Effector memory CD8-positive, alpha-beta T cell (primary cell): ENCODE data around the gene NAA25.

ENCODE experiments used
- ATAC-seq: fragments of 150-1000 bp; cut with Tn5 transposase; replicated peaks from 2 replicates; pipeline ENCODE4 v1.10.0; 2021; ENCODE audit warnings: mild to moderate bottlenecking, moderate library complexity
- DNase-seq, 3 experiments: peaks; one replicate each; pipeline ENCODE4 v3.0.0; 2021
- H3K27ac Mint-ChIP-seq, 2 donors: one replicate each; pipeline ENCODE4 v1.8.0; 2022; ENCODE audit warnings: mild to moderate bottlenecking in 2 of 2, mixed read lengths in 2 of 2, moderate library complexity in 2 of 2
- H3K27me3 Mint-ChIP-seq, 2 donors: one replicate each; pipeline ENCODE4 v1.8.0; 2022; ENCODE audit warnings: mixed read lengths in 2 of 2
- H3K36me3 Mint-ChIP-seq: one replicate; pipeline ENCODE4 v1.8.0; 2022; ENCODE audit warnings: mild to moderate bottlenecking, moderate library complexity, mixed read lengths; ENCODE audit not compliant: insufficient read depth
- H3K4me1 Mint-ChIP-seq, 2 donors: one replicate each; pipeline ENCODE4 v1.8.0; 2022; ENCODE audit warnings: low read depth in 2 of 2, mixed read lengths in 2 of 2
- H3K4me3 Mint-ChIP-seq, 2 donors: one replicate each; pipeline ENCODE4 v1.8.0; 2022; ENCODE audit warnings: mild to moderate bottlenecking in 2 of 2, mixed read lengths in 2 of 2, moderate library complexity in 2 of 2
- H3K9me3 Mint-ChIP-seq, 2 donors: one replicate each; pipeline ENCODE4 v1.8.0; 2022; ENCODE audit warnings: mixed read lengths in 2 of 2
- total RNA-seq, 9 experiments: gene quantifications; one replicate each; lab custom pipeline; 2026; lab: John Stamatoyannopoulos, UW

The NAA25 gene
- total RNA-seq: 45.9 to 120 (median 84.9) reads per million in 9 experiments

DNA sequence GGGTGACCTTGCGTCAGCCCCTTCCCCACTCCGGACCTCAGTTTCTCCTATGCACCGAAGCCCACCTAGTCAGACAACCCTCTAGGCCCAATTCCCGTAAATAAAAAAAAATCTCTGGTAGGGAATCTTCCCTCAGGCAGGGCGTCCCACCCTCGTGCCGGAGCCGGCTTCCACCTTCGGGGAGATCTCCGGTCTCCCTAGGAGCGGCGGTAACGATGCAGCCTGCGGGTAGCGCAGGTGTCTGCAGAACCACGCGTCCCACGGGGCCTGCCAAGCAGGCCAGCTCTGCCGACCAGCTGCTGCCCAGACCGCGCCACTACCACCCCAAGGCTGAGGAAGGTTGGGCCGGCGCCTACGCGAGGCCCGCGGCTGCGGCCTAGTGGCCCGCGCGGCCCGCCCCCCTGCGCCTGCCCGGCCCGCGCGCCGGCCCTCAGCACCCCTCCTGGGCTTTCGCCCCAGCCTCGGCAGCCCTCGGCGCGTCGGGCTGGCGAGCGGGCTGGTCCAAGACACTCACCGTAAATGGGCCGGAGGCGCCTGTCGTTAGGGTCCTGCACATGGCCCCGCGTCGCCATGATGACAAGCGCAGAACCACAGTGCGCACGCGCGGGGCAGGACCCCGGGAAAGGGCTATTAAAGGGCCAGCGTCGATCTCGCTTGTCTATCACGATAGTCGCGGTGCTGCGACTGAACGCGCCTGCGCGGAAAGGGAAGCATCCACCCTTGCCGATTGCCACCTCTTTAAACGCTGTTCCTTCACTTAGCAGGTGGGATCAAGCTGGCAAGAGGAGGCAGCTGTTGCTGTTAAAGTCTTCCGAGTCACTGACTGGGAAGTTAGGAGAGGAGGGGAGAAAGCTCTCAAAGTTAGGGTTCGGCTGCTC is at the start of gene NAA25:
Gene NAA25 (minus strand): TSS at position 582 of the 878 bp plus-strand sequence. CDS start 10 bp downstream, at position 572.
- Mint-ChIP-seq H3K27me3 (no peaks in the 10 kb centered on the region), H3K9me3 (no peaks in the 10 kb centered on the region), H3K36me3 (peaks cover 21% of the 10 kb centered on the region), H3K4me1 (peaks cover 35 to 39% of the 10 kb centered on the region in 2 donors), H3K4me3 (peak within 1 kb of the TSS; percentile 96 to 97), H3K27ac (peak within 1 kb of the TSS; percentile 94 to 96)
- peak; percentile 87 for ATAC-seq
- peak; percentile 77 to 81 (median 80) for DNase-seq

DNA sequence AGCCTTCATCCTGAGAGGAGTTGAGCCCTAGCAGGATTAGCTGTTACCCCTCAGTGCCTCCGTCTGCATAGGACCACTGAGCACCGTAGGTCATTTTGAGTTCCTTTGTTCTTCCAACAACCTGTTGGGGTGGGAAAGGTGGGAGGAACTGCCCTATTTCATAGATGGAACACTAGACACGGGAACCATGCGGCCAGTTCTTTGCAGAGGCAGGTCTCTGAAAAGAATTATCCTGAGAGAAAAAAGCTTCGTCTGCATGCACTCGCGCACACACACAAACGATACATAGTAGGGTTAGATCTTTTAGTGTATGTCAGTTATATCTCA is 45.3 kb upstream of the NAA25 start:
- ATAC-seq (no peak), DNase-seq (no peak)
- no peak overlapping the region for H3K4me3 Mint-ChIP-seq
- no peaks in the 10 kb centered on the region for H3K27me3 Mint-ChIP-seq
- H3K4me1 Mint-ChIP-seq: peaks cover 14 to 16% of the 10 kb centered on the region in 2 donors
- H3K36me3 Mint-ChIP-seq: peaks cover 57% of the 10 kb centered on the region
- H3K27ac Mint-ChIP-seq: peak overlapping the region; percentile 76 to 86
- peaks cover 10 to 18% of the 10 kb centered on the region in 2 donors for H3K9me3 Mint-ChIP-seq

DNA sequence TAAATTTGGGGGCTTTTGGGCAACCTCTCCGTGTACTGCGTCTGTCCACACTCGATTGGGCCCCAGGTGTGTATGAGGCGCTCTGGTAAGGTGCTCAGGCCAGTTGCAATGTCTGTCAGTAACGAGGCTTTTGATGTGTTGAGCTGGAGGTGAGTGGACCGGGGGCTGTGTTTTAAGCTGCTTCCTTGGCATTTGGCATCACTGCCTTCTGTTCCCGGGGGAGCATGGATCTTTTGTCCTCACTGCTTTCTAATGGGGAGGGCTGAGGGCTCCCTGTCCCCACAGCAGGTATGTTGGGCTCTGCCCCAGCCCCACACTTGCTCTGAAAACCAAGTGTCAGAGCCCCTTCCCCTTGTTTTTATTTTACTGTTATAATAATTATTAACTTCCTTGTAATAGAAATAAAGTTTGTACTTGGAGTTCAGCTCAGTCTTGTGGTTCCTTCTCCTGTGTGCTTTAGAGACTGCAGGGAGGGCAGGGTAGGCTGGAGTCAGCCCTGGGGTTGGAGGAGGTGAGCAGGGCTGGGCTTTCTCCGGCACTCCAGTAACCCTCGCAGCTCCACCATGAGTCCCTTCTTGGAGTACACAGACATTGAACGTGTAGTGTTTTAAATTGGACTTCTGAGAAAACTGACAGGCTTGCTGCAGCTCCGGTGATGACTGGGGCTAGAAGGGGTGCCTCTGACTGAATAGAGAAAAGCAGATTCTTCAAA is 44.8 kb upstream of the NAA25 start:
- no peak for ATAC-seq
- peak overlapping the region; percentile 76 to 86 for H3K27ac Mint-ChIP-seq
- H3K9me3 Mint-ChIP-seq: peaks cover 10 to 16% of the 10 kb centered on the region in 2 donors
- peaks cover 63% of the 10 kb centered on the region for H3K36me3 Mint-ChIP-seq
- no peaks in the 10 kb centered on the region for H3K27me3 Mint-ChIP-seq
- DNase-seq: no peak
- no peak overlapping the region for H3K4me3 Mint-ChIP-seq
- H3K4me1 Mint-ChIP-seq: peaks cover 8 to 11% of the 10 kb centered on the region in 2 donors

DNA sequence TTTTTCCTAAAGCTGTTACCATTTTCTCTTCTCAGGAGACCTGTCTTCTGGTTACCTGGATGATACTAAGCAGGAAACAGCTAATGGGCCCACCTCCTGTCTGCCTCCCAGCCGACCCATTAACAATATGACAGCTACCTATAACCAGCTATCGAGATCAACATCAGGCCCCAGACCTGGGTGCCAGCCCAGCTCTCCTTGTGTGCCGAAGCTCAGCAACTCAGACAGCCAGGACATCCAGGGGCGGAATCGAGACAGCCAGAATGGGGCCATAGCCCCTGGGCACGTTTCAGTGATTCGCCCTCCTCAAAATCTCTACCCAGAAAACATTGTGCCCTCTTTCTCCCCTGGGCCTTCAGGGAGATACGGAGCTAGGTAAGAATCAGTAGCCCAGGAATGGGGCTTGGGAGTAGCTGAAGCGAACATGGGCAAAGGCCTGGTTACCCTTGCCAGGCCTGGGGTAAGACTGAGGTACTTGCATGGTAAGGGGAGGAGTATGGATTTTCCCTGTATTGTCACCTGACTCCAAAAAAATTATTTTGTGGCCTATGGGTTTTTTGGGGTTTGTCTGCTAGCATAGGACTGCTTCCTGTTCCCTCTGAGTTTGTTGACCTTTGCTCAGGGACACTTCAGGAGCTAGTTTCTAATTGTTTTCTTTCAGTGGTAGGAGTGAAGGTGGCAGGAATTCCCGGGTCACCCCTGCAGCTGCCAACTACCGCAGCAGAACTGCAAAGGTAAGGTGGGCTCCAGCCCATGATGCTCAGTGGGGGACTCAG is 43.4 kb upstream of the NAA25 start:
- no peak overlapping the region for H3K4me3 Mint-ChIP-seq
- H3K9me3 Mint-ChIP-seq: peaks cover 4 to 5% of the 10 kb centered on the region in 2 donors
- no peaks in the 10 kb centered on the region for H3K27me3 Mint-ChIP-seq
- peak overlapping the region; percentile 79 to 86 for H3K27ac Mint-ChIP-seq
- peaks cover 0 to 5% of the 10 kb centered on the region in 2 donors for H3K4me1 Mint-ChIP-seq
- DNase-seq: no peak
- peaks cover 73% of the 10 kb centered on the region for H3K36me3 Mint-ChIP-seq
- ATAC-seq: no peak

DNA sequence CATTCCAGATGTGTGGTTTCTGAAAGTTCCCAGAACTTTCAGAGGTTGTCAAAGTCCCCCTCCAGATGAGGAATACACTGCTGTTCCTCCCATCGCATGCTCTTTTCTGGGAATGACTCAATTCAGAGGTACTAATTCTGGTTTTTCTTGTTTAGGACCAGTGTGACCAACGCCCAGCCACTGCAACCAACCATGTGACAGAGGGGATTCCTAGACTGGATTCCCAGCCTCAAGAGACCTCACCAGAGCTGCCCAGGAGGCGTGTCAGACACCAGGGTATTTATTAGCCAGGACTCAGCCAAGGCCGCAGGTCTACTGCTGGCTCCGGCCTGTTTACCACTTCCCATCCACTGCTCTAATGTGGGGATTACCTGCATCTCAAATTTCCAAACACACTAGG is 41.0 kb upstream of the NAA25 start:
- Mint-ChIP-seq H3K4me3 (no peak overlapping the region), H3K27me3 (no peaks in the 10 kb centered on the region), H3K27ac (peak overlapping the region in 1 of 2 donors; percentile 23), H3K36me3 (peaks cover 86% of the 10 kb centered on the region), H3K4me1 (no peaks in the 10 kb centered on the region), H3K9me3 (no peaks in the 10 kb centered on the region)
- ATAC-seq: no peak
- DNase-seq: no peak

DNA sequence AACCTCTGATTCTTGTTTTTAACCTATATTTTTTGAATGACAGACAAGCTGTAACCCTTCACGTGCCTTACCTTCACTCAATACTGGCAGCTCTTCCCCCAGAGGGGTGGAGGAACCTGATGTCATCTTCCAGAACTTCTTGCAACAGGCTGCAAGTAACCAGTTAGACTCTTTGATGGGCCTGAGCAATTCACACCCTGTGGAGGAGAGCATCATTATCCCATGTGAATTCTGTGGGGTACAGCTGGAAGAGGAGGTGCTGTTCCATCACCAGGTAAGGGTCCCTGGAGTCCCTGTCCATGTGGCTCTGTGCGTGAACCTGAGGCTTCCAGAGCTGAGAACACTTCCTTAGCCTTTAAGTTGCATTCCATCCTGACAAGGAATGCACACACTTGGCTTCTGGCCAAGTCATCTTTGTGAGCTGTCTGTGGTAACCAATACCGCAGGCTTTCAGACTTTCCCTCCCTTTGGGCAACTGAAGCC is 39.5 kb upstream of the NAA25 start:
- DNase-seq: no peak
- Mint-ChIP-seq H3K4me1 (no peaks in the 10 kb centered on the region), H3K27ac (peak overlapping the region in 1 of 2 donors; percentile 60), H3K36me3 (peaks cover 95% of the 10 kb centered on the region), H3K4me3 (no peak overlapping the region), H3K9me3 (no peaks in the 10 kb centered on the region), H3K27me3 (no peaks in the 10 kb centered on the region)
- ATAC-seq: no peak

DNA sequence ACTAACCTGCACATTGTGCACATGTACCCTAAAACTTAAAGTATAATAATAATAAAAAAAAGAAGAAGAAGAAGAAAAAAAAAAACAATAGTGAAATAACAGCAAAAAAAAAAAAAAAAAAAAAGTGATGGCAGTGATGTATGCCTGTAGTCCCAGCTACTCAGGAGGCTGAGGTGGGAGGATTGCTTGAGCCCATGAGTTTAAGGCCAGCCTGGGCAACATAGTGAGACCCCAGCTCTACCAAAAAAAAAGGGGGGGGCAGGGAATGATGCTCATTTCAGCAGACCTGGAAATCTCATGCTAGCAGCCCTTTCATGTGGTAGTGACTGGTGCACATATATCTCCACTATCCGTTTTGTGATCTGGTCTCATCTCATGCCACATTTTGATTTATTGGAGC is 37.5 kb upstream of the NAA25 start:
- DNase-seq (no peak), ATAC-seq (no peak)
- H3K9me3 Mint-ChIP-seq: no peaks in the 10 kb centered on the region
- no peaks in the 10 kb centered on the region for H3K4me1 Mint-ChIP-seq
- peaks cover 95% of the 10 kb centered on the region for H3K36me3 Mint-ChIP-seq
- H3K27ac Mint-ChIP-seq: peak overlapping the region in 1 of 2 donors; percentile 30
- no peak overlapping the region for H3K4me3 Mint-ChIP-seq
- H3K27me3 Mint-ChIP-seq: no peaks in the 10 kb centered on the region

DNA sequence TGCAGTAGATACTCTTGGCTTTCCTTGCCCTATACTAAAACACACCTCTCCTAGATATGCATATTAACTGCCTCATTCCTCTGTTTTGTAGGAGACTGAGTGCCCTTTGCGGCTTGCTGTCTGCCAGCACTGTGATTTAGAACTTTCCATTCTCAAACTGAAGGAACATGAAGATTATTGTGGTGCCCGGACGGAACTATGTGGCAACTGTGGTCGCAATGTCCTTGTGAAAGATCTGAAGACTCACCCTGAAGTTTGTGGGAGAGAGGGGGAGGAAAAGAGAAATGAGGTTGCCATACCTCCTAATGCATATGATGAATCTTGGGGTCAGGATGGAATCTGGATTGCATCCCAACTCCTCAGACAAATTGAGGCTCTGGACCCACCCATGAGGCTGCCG is 32.1 kb upstream of the NAA25 start:
- Mint-ChIP-seq H3K9me3 (no peaks in the 10 kb centered on the region), H3K36me3 (peaks cover 82% of the 10 kb centered on the region), H3K4me3 (no peak overlapping the region), H3K27me3 (no peaks in the 10 kb centered on the region), H3K4me1 (no peaks in the 10 kb centered on the region), H3K27ac (peak overlapping the region; percentile 74 to 75)
- no peak for ATAC-seq
- no peak for DNase-seq

DNA sequence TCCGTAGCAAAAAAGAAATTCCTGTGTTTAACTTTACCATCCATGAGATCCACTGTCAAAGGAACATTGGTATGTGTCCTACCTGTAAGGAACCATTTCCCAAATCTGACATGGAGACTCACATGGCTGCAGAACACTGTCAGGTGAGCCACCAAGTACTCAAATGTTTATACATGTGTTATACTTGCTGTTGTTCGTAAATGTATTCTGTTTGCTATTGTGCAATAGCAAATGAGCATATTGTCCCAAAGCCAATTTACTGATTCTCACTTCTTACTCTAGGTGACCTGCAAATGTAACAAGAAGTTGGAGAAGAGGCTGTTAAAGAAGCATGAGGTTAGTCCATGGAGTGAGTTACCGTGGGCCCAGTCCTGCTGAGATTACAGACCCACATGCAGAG is 26.1 kb upstream of the NAA25 start:
- Mint-ChIP-seq H3K9me3 (no peaks in the 10 kb centered on the region), H3K4me1 (peaks cover 12 to 27% of the 10 kb centered on the region in 2 donors), H3K36me3 (peaks cover 51% of the 10 kb centered on the region), H3K4me3 (no peak overlapping the region), H3K27me3 (no peaks in the 10 kb centered on the region), H3K27ac (no peak overlapping the region)
- no peak for ATAC-seq
- DNase-seq: no peak

DNA sequence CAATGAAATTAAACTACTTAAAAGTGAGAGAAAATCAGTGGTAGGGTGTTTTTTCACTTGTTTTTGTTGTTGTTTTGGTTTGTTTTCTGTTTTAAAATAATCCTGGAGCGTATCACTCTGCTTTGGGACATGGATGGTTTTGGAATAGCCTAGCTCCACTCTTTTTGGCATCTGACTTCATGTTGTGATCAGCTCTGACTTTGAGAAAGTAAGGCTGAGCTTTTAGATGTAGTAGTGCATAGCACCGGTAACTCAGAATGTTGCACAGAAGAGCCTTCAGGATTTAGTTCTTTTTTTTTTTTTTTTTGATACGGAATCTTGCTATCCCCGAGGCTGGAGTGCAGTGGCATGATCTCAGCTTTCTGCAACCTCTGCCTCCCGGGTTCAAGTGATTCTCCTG is 24.8 kb upstream of the NAA25 start:
- no peak overlapping the region for H3K4me3 Mint-ChIP-seq
- DNase-seq: no peak
- H3K36me3 Mint-ChIP-seq: peaks cover 44% of the 10 kb centered on the region
- H3K4me1 Mint-ChIP-seq: peaks cover 17 to 36% of the 10 kb centered on the region in 2 donors
- no peaks in the 10 kb centered on the region for H3K9me3 Mint-ChIP-seq
- no peak overlapping the region for H3K27ac Mint-ChIP-seq
- H3K27me3 Mint-ChIP-seq: no peaks in the 10 kb centered on the region
- no peak for ATAC-seq

DNA sequence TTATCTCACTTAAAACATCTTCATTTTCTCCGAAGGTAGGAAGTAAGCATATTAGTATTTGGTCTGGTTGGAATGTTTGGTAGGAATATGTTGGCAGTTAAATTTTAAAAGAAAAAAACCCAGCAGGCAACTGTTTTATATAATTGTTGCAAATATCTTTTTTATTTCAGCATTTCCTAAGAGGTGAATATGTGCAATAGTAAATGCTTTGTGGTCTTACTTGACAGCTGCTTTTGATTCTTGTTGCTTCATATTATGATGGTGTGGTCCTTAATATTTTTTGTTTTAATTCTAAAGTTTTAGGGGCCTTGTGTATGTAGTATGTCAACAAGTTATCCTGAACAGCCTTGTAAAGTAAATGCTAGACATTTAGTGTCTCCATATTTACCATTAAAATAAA is 23.1 kb upstream of the NAA25 start:
- no peaks in the 10 kb centered on the region for H3K27me3 Mint-ChIP-seq
- H3K4me3 Mint-ChIP-seq: no peak overlapping the region
- DNase-seq (no peak), ATAC-seq (no peak)
- no peaks in the 10 kb centered on the region for H3K9me3 Mint-ChIP-seq
- H3K36me3 Mint-ChIP-seq: peaks cover 37% of the 10 kb centered on the region
- H3K4me1 Mint-ChIP-seq: peaks cover 22 to 44% of the 10 kb centered on the region in 2 donors
- peak overlapping the region in 1 of 2 donors; percentile 84 for H3K27ac Mint-ChIP-seq

DNA sequence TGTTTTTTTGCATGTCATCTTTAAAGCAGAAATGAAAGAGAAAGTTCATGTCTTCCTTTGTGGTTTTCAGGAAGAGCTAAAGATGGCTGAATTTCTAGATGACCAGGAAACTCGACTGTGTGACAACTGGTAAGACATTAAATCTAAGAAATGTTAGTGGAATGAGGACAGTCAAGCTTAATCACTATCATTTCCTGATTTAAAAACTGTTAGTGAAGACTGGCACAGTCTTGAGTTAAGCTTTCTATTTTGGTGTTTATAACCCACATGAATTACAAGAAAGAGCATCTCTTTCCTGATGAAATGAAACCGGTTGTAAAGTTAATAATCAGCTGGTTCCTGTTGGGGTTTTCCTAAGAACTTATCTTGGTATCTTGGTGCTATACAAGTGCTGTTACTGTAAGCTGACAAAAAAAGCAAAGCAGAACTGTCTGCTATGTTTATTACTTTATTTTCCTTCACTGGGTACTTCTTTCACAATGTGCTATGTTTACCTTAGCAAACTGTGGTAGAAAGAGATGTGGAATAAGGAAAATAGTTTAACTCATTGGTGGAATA is 21.9 kb upstream of the NAA25 start:
- DNase-seq: no peak
- H3K36me3 Mint-ChIP-seq: peaks cover 32% of the 10 kb centered on the region

DNA sequence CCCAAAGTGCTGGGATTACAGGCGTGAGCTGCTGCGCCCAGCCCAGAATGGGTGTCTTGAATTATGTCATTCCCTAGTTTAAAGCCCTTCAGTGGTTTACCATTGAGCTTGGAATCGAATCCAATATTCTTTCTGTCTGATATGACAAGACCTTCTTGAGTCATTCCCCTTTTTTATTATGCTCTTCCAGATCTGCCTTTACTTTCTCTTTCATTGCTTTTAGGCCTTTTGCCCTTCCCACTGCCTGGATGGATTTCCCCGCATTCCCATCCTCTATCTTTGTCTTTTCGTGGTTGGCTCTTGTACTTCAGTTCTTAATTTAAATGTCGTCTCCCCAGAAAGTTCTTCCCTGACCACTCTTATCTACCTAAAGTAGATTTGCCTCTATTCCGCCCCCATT is 18.3 kb upstream of the NAA25 start:
- H3K27ac Mint-ChIP-seq: peak overlapping the region in 1 of 2 donors; percentile 93
- H3K4me1 Mint-ChIP-seq: peaks cover 22 to 36% of the 10 kb centered on the region in 2 donors
- DNase-seq (no peak), ATAC-seq (no peak)
- peak overlapping the region; percentile 86 for H3K4me3 Mint-ChIP-seq
- no peaks in the 10 kb centered on the region for H3K9me3 Mint-ChIP-seq
- peaks cover 19% of the 10 kb centered on the region for H3K36me3 Mint-ChIP-seq
- H3K27me3 Mint-ChIP-seq: no peaks in the 10 kb centered on the region

More for the DNA sequence above, 21.9 kb upstream of the NAA25 start:
- H3K9me3 Mint-ChIP-seq: no peaks in the 10 kb centered on the region
- ATAC-seq: peak; percentile 79
- peak overlapping the region; percentile 84 to 93 for H3K27ac Mint-ChIP-seq
- no peaks in the 10 kb centered on the region for H3K27me3 Mint-ChIP-seq
- peak overlapping the region; percentile 63 to 68 for H3K4me3 Mint-ChIP-seq
- peaks cover 25 to 51% of the 10 kb centered on the region in 2 donors for H3K4me1 Mint-ChIP-seq
